Smooth muscle cell of bladder (primary cell): ENCODE results near the gene MEGF6. TPM values are rescaled to one million over a fixed set of nuclear protein-coding genes. Genes with fewer than 3 reads are reported as not detected.

Experiments used
- total RNA-seq: library from RNA; depleted of rRNA; stranded (reverse); fragments of >200 nt; gene quantifications from 2 replicates; pipeline ENCODE4 v1.2.3, GENCODE V29; 2014

MEGF6 gene, protein sequence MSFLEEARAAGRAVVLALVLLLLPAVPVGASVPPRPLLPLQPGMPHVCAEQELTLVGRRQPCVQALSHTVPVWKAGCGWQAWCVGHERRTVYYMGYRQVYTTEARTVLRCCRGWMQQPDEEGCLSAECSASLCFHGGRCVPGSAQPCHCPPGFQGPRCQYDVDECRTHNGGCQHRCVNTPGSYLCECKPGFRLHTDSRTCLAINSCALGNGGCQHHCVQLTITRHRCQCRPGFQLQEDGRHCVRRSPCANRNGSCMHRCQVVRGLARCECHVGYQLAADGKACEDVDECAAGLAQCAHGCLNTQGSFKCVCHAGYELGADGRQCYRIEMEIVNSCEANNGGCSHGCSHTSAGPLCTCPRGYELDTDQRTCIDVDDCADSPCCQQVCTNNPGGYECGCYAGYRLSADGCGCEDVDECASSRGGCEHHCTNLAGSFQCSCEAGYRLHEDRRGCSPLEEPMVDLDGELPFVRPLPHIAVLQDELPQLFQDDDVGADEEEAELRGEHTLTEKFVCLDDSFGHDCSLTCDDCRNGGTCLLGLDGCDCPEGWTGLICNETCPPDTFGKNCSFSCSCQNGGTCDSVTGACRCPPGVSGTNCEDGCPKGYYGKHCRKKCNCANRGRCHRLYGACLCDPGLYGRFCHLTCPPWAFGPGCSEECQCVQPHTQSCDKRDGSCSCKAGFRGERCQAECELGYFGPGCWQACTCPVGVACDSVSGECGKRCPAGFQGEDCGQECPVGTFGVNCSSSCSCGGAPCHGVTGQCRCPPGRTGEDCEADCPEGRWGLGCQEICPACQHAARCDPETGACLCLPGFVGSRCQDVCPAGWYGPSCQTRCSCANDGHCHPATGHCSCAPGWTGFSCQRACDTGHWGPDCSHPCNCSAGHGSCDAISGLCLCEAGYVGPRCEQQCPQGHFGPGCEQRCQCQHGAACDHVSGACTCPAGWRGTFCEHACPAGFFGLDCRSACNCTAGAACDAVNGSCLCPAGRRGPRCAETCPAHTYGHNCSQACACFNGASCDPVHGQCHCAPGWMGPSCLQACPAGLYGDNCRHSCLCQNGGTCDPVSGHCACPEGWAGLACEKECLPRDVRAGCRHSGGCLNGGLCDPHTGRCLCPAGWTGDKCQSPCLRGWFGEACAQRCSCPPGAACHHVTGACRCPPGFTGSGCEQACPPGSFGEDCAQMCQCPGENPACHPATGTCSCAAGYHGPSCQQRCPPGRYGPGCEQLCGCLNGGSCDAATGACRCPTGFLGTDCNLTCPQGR (N-terminal part only)
- 3.0 and 25.9 TPM in 2 replicates for total RNA-seq

DNA sequence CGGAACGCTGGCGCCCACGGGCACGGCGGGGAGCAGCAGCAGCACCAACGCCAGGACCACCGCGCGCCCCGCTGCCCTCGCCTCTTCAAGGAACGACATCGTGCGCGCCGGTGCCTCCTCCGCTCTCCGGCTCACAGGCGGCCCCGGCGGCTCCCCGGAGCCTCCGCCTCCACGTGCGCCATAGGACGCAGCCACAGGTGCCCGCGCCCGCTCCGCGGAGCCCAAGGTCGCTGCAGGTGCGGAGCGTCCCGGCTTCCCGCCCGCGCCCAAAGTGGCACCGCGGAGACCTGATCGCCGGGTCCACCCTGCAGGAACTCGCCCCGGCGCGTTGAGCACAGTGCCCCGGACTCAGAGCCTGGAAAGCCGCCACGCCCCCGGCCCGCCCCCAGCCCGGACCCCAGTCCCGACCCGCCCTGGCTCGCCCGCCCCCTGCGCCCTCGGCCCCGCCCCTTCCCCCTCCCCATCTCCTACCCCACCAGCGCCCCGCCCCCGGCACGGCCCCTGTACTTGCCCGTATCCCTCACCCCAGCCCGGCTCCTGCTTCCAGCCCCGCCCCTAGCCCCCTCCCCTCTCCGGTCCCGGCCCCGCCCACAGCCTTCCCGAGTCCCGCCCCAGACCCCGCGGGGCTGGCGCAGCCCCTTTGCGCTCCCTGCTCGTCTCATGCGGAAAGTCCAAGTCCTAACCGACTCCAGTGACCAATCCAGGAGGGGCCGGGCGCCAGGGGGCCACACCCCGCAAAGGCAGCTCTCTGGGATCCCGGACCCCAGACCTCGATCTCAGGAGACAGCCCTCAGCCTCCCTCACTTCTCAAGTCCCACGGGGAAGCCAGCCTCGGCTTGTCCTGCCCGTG, at the start of gene MEGF6:
Gene MEGF6, minus strand, starts transcription at position 339 of the 850 bp plus-strand sequence. Its CDS starts 240 bp downstream, at position 99.

DNA sequence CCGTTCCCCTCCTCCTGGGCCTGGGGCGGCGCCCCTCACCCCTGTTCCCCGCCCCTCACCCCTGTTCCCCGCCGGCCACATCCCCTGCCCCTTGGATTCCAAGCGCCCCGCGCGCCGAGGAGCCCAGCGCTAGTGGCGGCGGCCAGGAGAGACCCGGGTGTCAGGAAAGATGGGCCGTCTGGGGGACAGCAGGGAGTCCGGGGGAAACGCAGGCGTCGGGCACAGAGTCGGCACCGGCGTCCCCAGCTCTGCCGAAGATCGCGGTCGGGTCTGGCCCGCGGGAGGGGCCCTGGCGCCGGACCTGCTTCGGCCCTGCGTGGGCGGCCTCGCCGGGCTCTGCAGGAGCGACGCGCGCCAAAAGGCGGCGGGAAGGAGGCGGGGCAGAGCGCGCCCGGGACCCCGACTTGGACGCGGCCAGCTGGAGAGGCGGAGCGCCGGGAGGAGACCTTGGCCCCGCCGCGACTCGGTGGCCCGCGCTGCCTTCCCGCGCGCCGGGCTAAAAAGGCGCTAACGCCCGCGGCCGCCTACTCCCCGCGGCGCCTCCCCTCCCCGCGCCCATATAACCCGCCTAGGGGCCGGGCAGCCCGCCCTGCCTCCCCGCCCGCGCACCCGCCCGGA, 40.7 kb upstream of the MEGF6 start, which contains the start of gene TP73:
Gene TP73, plus strand, starts transcription at position 587 of the 618 bp plus-strand sequence. CDS start 29,850 bp downstream, outside the sequence.

DNA sequence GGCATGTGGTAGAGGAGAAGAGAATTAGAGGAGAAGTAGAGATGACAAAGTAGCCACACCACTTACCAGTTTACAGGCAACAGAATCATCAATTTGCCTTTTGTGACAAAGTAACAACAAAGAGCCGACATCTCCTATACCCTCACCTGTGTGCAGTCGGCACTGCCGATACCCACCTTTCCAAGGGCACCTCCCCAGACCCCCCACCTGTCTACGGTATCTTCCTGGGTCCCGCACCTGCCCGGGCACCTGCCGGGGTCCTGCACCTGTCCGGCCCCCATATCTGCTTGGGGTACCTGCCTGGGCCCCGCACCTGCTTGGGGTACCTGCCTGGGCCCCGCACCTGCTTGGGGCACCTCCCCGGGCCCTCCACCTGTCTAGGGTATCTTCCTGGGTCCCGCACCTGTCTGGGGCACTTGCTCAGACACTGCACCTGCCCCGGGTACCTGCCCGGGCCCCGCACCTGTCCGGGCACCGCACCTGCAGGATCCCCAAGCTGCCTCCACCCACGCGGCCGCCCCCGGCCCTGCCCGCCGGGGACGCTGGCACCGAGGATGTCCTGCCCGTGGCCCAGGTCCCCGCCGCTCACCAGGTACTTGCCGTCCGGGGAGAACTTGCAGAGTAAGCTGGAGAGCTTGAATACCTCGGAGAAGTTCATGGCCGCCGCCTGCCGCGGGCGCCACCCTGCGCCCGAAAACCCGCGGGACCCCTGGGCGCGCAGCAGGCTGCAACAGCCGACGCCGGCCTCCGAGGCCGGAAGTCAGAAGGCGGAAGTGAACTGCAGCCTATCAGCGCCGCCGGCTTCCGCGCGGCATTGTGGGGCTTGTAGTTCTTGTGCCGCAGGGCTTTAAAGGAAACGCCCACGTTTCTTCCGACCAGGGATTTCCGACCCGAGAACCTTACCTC, 38.3 kb upstream of the MEGF6 start, which contains the start of gene WRAP73:
Gene WRAP73, minus strand, starts transcription at position 762 of the 906 bp plus-strand sequence. Its CDS starts 104 bp downstream, at position 658.

DNA sequence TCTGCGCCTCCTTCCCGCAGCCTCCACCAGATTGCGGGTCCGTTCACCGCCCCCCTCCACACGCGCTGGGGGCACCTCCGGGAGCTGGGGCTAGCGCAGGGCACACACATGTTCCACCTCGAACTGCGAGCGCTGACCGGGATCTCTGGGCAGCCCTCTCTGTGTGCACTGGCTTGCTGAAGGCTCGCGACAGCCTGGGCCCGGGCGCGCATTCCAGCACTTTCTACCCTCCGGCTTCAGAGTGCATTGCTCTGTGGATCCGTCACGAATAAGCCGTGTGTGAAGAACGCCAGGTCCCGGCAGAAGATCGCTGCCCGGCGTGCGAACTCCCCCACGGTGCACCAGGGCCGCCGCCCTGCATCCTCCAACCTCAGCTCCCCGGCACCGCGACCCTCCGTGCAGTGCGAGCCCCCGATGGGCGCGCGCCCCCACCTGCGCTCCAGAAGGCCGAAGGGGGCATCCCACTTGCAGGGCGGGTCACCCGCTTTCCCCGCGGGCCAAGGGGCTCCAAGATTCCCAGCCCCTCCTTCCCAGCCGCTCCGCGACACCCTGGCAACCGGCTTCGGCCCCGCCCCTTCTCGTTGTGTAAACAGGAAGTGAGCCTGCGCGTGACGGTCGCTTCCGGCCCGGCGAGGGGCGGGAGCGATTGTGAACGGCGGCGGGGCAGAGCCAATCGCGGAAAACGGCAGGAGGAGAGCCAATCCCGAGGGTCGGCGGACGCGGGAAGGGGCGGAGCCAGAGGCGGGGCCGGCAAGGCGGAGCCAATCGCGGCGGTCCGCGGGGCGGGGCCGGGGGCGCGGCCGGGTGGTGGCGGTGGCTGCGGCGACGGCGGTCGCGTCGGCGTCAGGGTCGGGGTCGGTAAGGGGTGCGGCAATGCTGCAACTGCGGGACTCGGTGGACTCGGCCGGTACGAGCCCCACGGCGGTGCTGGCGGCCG, 13.2 kb upstream of the MEGF6 start, which contains the start of gene TPRG1L:
Gene TPRG1L, plus strand, starts transcription at position 816 of the 937 bp plus-strand sequence. Its CDS starts 58 bp downstream, at position 874.

DNA sequence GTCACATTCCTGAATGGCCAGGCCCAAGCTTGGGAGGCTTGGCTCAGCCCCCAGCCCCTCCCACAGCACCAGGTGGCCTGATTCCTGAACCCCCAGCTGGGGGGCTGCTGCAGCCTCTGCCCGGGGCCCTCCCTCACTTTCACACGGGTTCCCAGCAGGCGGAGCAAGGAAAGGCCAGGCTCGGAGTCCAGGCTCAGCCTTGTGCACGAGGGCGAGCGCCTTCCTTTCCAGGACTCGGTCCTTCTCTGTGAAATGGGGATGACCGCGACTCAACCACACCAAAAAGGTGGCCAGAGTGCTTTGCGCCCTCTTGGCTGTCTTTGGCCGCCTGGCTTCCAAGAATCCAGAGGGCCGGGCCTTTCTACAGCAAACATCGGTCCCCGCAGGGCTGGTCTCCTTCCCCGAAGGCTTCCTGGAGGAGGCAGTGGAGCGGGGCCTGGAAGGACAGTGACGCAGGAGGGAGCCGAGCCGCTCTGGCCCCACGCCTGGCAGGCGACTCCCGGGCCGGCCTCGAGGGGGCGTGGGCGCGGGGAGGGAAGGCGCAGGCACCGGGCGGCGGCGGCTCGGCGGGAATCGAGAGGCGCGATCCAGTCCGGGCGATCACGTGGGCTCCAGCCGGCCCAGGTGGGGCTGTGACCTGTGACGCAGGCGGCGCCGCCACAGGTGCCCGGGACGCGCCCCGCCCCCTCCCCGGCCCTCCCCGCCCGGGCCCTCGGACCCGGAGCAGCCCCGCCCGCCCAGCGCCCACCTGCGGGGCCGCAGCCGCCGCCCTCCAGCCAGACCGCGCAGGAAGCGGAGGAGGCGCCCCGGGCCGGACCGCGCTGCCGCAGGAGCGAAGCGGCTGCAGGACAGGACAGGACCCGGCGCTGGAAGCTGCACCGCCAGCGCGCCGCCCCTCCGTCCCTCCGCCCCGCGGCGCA, 157.2 kb downstream of the MEGF6 start, which contains the start of gene ARHGEF16:
Gene ARHGEF16, plus strand, starts transcription at position 775 of the 920 bp plus-strand sequence. CDS start 8,420 bp downstream, outside the sequence.

Other genes with a start within 250 kb of the MEGF6 start
- gene ARHGEF16, start 156.8 kb downstream of the MEGF6 start, total RNA-seq: under 0.01 and 0.09 TPM in 2 replicates
- gene TPRG1L, start 13.5 kb upstream of the MEGF6 start, total RNA-seq: 22.4 and 24.9 TPM in 2 replicates
- 12.1 and 15.7 TPM in 2 replicates for gene WRAP73, start 38.6 kb upstream of the MEGF6 start, total RNA-seq
- gene TP73, start 41.0 kb upstream of the MEGF6 start, total RNA-seq: not detected in 2 replicates
- gene CCDC27, start 140.9 kb upstream of the MEGF6 start, total RNA-seq: not detected in 2 replicates
- gene SMIM1, start 161.2 kb upstream of the MEGF6 start, total RNA-seq: 2.0 and 2.6 TPM in 2 replicates
- 21.5 and 32.5 TPM in 2 replicates for gene LRRC47, start 185.0 kb upstream of the MEGF6 start, total RNA-seq
- gene CEP104, start 245.7 kb upstream of the MEGF6 start, total RNA-seq: 15.2 and 24.8 TPM in 2 replicates
- 7.9 and 8.2 TPM in 2 replicates for gene DFFB, start 246.0 kb upstream of the MEGF6 start, total RNA-seq